HEK293 (cell line): ENCODE measurements around the gene SHROOM4.

Source experiments
- ZBTB7A ChIP-seq: fragments of 450-650 bp; formaldehyde crosslinking; IDR thresholded peaks from 2 replicates; pipeline ENCODE4 v1.5.1; 2016; ENCODE audit warnings: low read depth, missing biosample characterization, missing genetic modification characterization
- ZBTB8A ChIP-seq: fragments of 450-650 bp; formaldehyde crosslinking; IDR thresholded peaks from 2 replicates; pipeline ENCODE4 v1.5.1; 2016; ENCODE audit warnings: missing biosample characterization, missing genetic modification characterization
- ZNF214 ChIP-seq: fragments of 450-650 bp; formaldehyde crosslinking; IDR thresholded peaks from 2 replicates; pipeline ENCODE4 v1.5.1; 2017; ENCODE audit warnings: missing biosample characterization, mild to moderate bottlenecking, missing genetic modification characterization, borderline replicate concordance

- no peak for TF ChIP-seq ZNF214
- TF ChIP-seq ZBTB8A (tag by site-specific recombination) = no peak
- TF ChIP-seq ZBTB7A (tag by site-specific recombination) = no peak
Observed at GRCh38 chrX:50617183-50617582, 196.8 kb downstream of the SHROOM4 start.
